Psoas muscle (tissue), 8 donors: ENCODE results near the gene PTGDS. TPM values are rescaled to one million over a fixed set of nuclear protein-coding genes. Genes with fewer than 3 reads are reported as not detected.

Source experiments
- ATAC-seq, 4 donors: fragments of 200-7000 bp; cut with Tn5 transposase; one replicate each; pipeline ENCODE4 v1.9.1; 2020; ENCODE audit warnings: moderate library complexity in 3 of 4, mild to moderate bottlenecking in 2 of 4
- DNase-seq, 2 donors: peaks; one replicate each; pipeline ENCODE4 v3.0.0-alpha.2; 2020
- H3K27ac ChIP-seq: fragments of 200-600 bp; one replicate; pipeline ENCODE4 v1.8.0; 2022
- H3K27me3 ChIP-seq, 3 donors: fragments of 200-600 bp in 1 of 3; one replicate each; pipeline versions ENCODE4 v1.6.1 to v1.8.0; 2013 to 2022; ENCODE audit warnings: low read length in 2 of 3, mild to moderate bottlenecking in 2 of 3, moderate library complexity in 1 of 3; ENCODE audit not compliant: insufficient read depth in 3 of 3
- H3K36me3 ChIP-seq, 2 donors: fragments of 200-600 bp in 1 of 2; one replicate each; pipeline versions ENCODE4 v1.6.1 to v1.8.0; 2013 to 2022; ENCODE audit warnings: low read depth in 1 of 2, mild to moderate bottlenecking in 1 of 2, moderate library complexity in 1 of 2; ENCODE audit not compliant: insufficient read depth in 1 of 2
- H3K4me1 ChIP-seq: fragments of 200-600 bp; one replicate; pipeline ENCODE4 v1.8.0; 2022
- H3K4me3 ChIP-seq: fragments of 200-600 bp; one replicate; pipeline ENCODE4 v1.8.0; 2022; ENCODE audit warnings: mild to moderate bottlenecking
- H3K9me3 ChIP-seq: fragments of 200-600 bp; one replicate; pipeline ENCODE4 v1.8.0; 2022
- CTCF ChIP-seq: fragments of 200-600 bp; IDR thresholded peaks from one replicate; pipeline ENCODE4 v1.8.0; 2022; ENCODE audit warnings: antibody characterized with exemption
- WGBS, 3 donors: extraction: QIAGEN DNeasy Blood & Tissue Kit; methylation state at CpG; one replicate each; pipeline versions ENCODE4 v1.1.6 to v1.1.7; 2013; 5-methylcytosine and 5-hydroxymethylcytosine counted together
- intact Hi-C, 2 donors: fragments of 100-400 bp; cut with DNase I; formaldehyde crosslinking; loops; one replicate each; pipeline versions ENCODE4 v1.11.0 to v1.14.2; 2022
- polyA plus RNA-seq, 3 donors: library from polyadenylated mRNA; stranded (reverse); fragments of 200-250 nt; gene quantifications; one replicate each; pipeline ENCODE4 v1.2.3, GENCODE V29; 2013
- total RNA-seq, 4 donors: library from RNA; stranded (reverse); fragmentation: NEBNext Ultra II Directional in 2 of 4; extraction: Animal tissue kit (Norgen Biotek cat#: 25700) in 2 of 4; gene quantifications; one replicate each; pipeline versions ENCODE4 v1.2.1 to v1.2.4, GENCODE V29; 2021 to 2023
- donor health status: healthy with polysubstance abuse.
- donor health status: DM: no; HTN: no; CAD: no; lungs with moderate emphysema.
- donor health status: Bipolar disorder and iron deficiency.
- donor health status: healthy.
- donor health status: DM: yes; HTN: yes; CAD: no.
- donor health status: DM: no; HTN: no; CAD: no.
- donor health status: DM: no; HTN: no; CAD: no.
- donor health status: DM: yes; HTN: yes; CAD: no.

Gene PTGDS
- total and polyA plus RNA-seq, 7 donors, result 23.3 to 130 (median 37.9) TPM

GRCh38 chr9:137026828-137027227 lies 49.5 kb downstream of the PTGDS start:
- H3K36me3 ChIP-seq, result no peaks in the 10 kb centered on the region
- peak overlapping the region; percentile 78 for H3K4me3 ChIP-seq
- ATAC-seq (no peak), DNase-seq (no peak)
- peaks cover 21% of the 10 kb centered on the region for H3K4me1 ChIP-seq
- no peak for TF ChIP-seq CTCF
- no peak overlapping the region for H3K27ac ChIP-seq
- H3K9me3 ChIP-seq, result no peaks in the 10 kb centered on the region
- no peaks in the 10 kb centered on the region for H3K27me3 ChIP-seq
- 64 to 83% (median 79%) methylated on average over 4 of the region's 4 CpGs for WGBS, 3 donors
- intact Hi-C loops, result loop anchor here (5.0 to 10.0 kb wide), 2 partner anchors 180 to 182 kb away; partner anchors contain the start of genes PHPT1 (in 2 of the 2) and AJM1 (in 1 of the 2)

GRCh38 chr9:137027369-137028262 lies 50.3 kb downstream of the PTGDS start, which contains the start of gene ABCA2:
ABCA2 (minus strand) TSS chr9:137028237; CDS start chr9:137028140, 97 bp downstream.
- intact Hi-C loops, result loop anchor here (5.0 to 10.0 kb wide), 2 partner anchors 180 to 183 kb away; partner anchors contain the start of genes PHPT1 (in 2 of the 2) and AJM1 (in 1 of the 2)
- H3K36me3 ChIP-seq, result no peaks in the 10 kb centered on the region
- peak within 1 kb of the TSS; percentile 46 for H3K27ac ChIP-seq
- DNase-seq (no peak), ATAC-seq (peak in 3 of 4 donors; percentile 28 to 39 (median 29))
- no peaks in the 10 kb centered on the region for H3K27me3 ChIP-seq
- no peak for TF ChIP-seq CTCF
- peaks cover 21% of the 10 kb centered on the region for H3K4me1 ChIP-seq
- peak within 1 kb of the TSS; percentile 78 for H3K4me3 ChIP-seq
- WGBS, 3 donors, result 2 to 16% (median 5%) methylated on average over 21 to 95 of the region's 95 CpGs
- no peaks in the 10 kb centered on the region for H3K9me3 ChIP-seq

GRCh38 chr9:137028263-137029057 lies 51.2 kb downstream of the PTGDS start:
- TF ChIP-seq CTCF, result peak; percentile 29
- H3K4me1 ChIP-seq, result peaks cover 21% of the 10 kb centered on the region

GRCh38 chr9:137029058-137029936 lies 52.0 kb downstream of the PTGDS start:
- peak; percentile 83 for TF ChIP-seq CTCF
- no peaks in the 10 kb centered on the region for H3K36me3 ChIP-seq
- intact Hi-C loops, result loop anchor here (5.0 to 10.0 kb wide), 2 partner anchors 182 to 184 kb away; partner anchors contain the start of genes PHPT1 (in 2 of the 2) and AJM1 (in 1 of the 2)
- peak; percentile 74 to 88 (median 80) for ATAC-seq
- no peaks in the 10 kb centered on the region for H3K27me3 ChIP-seq
- DNase-seq, result peak; percentile 85 to 88
- no peaks in the 10 kb centered on the region for H3K9me3 ChIP-seq
- no peak overlapping the region for H3K27ac ChIP-seq
- WGBS, 3 donors, result 33 to 37% (median 36%) methylated on average over 18 to 19 of the region's 19 CpGs
- peaks cover 21% of the 10 kb centered on the region for H3K4me1 ChIP-seq
- H3K4me3 ChIP-seq, result peak overlapping the region; percentile 72

More at GRCh38 chr9:137028263-137029057, 51.2 kb downstream of the PTGDS start:
- Histone ChIP-seq H3K27ac (no peak overlapping the region), H3K27me3 (no peaks in the 10 kb centered on the region), H3K9me3 (no peaks in the 10 kb centered on the region), H3K4me3 (peak overlapping the region; percentile 72), H3K36me3 (no peaks in the 10 kb centered on the region)
- intact Hi-C loops, result loop anchor here (5.0 to 10.0 kb wide), 2 partner anchors 181 to 184 kb away; partner anchors contain the start of genes PHPT1 (in 2 of the 2) and AJM1 (in 1 of the 2)
- ATAC-seq (peak; percentile 57 to 74 (median 68)), DNase-seq (peak; percentile 77 to 79)
- 0% methylated on average over 54 to 98 of the region's 98 CpGs for WGBS, 3 donors
